Lower leg skin (tissue), 3 donors: ENCODE data around the gene RASSF1.

ENCODE experiments used
- POLR2A ChIP-seq, 2 donors: fragments of 450-650 bp; IDR thresholded peaks; one replicate each; pipeline ENCODE4 v1.6.1; 2016 to 2017; ENCODE audit warnings: antibody characterized with exemption in 2 of 2, mild to moderate bottlenecking in 1 of 2, moderate library complexity in 1 of 2
- TF ChIP-seq, protein P1 (sequence below), 3 donors: fragments of 450-650 bp; IDR thresholded peaks; one replicate each; pipeline ENCODE4 v1.5.1; 2016; ENCODE audit warnings: antibody characterized with exemption in 3 of 3, mild to moderate bottlenecking in 3 of 3, moderate library complexity in 2 of 3

DNA sequence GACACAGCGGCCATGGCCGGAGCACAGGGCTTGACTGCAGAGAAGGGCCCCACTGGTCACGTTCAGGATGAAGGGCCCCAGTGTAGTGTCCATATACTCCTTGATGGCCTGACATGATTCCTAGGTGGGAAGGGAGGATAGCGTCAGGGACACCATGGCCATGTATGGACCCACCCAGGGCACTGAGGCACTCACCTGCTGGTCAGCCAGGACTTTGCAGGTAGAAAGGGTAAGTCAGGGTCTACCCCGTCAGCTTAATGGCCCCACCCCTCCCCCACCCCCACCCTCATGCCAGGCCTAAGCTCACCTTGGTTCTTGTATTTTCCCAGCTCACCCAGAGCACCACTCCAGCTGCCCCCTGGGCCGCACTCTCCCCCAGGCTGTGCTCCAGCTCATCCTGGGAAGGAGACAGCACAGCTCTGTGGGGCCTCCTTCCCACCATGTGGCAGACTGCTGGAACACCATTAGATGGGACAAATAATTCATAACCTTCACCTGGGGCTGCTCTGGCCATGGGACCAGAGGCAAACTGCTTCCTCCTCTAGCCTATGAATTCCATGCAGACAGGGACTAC lies 39.9 kb downstream of the RASSF1 start:
- TF ChIP-seq, protein P1, sequence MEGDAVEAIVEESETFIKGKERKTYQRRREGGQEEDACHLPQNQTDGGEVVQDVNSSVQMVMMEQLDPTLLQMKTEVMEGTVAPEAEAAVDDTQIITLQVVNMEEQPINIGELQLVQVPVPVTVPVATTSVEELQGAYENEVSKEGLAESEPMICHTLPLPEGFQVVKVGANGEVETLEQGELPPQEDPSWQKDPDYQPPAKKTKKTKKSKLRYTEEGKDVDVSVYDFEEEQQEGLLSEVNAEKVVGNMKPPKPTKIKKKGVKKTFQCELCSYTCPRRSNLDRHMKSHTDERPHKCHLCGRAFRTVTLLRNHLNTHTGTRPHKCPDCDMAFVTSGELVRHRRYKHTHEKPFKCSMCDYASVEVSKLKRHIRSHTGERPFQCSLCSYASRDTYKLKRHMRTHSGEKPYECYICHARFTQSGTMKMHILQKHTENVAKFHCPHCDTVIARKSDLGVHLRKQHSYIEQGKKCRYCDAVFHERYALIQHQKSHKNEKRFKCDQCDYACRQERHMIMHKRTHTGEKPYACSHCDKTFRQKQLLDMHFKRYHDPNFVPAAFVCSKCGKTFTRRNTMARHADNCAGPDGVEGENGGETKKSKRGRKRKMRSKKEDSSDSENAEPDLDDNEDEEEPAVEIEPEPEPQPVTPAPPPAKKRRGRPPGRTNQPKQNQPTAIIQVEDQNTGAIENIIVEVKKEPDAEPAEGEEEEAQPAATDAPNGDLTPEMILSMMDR (IDR thresholded peaks at IDR 0.05), result no peak
- no peak for TF ChIP-seq POLR2A (IDR thresholded peaks at IDR 0.05)
